Lung (tissue), 12 donors: ENCODE data around the gene TDRD3. TPM values are rescaled to one million over a fixed set of nuclear protein-coding genes. Genes with fewer than 3 reads are reported as not detected.

Experiments used
- ATAC-seq: fragments of 200-7000 bp; cut with Tn5 transposase; one replicate; pipeline ENCODE4 v1.9.1; 2020; ENCODE audit warnings: moderate number of reproducible peaks; ENCODE audit not compliant: insufficient read depth, low FRiP score
- DNase-seq, 3 donors: peaks; one replicate each; pipeline ENCODE4 v3.0.0-alpha.2; 2013 to 2017
- H3K27ac ChIP-seq, 2 donors: one replicate each; pipeline ENCODE4 v1.5.1; 2013; ENCODE audit warnings: mild to moderate bottlenecking in 2 of 2, moderate library complexity in 2 of 2, control low read depth in 1 of 2, inconsistent platforms in 1 of 2, low read depth in 1 of 2, low read length in 1 of 2
- H3K27me3 ChIP-seq, 3 donors: one replicate each; pipeline ENCODE4 v1.5.1; 2013; ENCODE audit warnings: low read length in 2 of 3; ENCODE audit not compliant: control insufficient read depth in 3 of 3, insufficient read depth in 3 of 3
- H3K36me3 ChIP-seq, 4 donors: one replicate each; pipeline ENCODE4 v1.5.1; 2013; ENCODE audit warnings: low read length in 4 of 4, mild to moderate bottlenecking in 1 of 4, moderate library complexity in 1 of 4; ENCODE audit not compliant: control insufficient read depth in 4 of 4, insufficient read depth in 4 of 4
- H3K4me1 ChIP-seq, 5 donors: one replicate each; pipeline ENCODE4 v1.5.1; 2013; ENCODE audit warnings: low read length in 5 of 5, mild to moderate bottlenecking in 2 of 5, moderate library complexity in 1 of 5; ENCODE audit not compliant: control insufficient read depth in 5 of 5, insufficient read depth in 5 of 5
- H3K4me3 ChIP-seq: one replicate; pipeline ENCODE4 v1.5.1; 2013; ENCODE audit warnings: mild to moderate bottlenecking, control low read depth, moderate library complexity
- H3K9ac ChIP-seq, 2 donors: one replicate each; pipeline ENCODE4 v1.5.1; 2013; ENCODE audit warnings: low read length in 2 of 2, control low read depth in 1 of 2; ENCODE audit not compliant: insufficient read depth in 1 of 2
- H3K9me3 ChIP-seq, 4 donors: one replicate each; pipeline ENCODE4 v1.5.1; 2013; ENCODE audit warnings: low read length in 3 of 4, mild to moderate bottlenecking in 1 of 4, moderate library complexity in 1 of 4; ENCODE audit not compliant: control insufficient read depth in 4 of 4, insufficient read depth in 3 of 4
- WGBS, 2 donors: extraction: QIAGEN DNeasy Blood & Tissue Kit; methylation state at CpG; one replicate each; pipeline ENCODE4 v1.1.7; 2013; 5-methylcytosine and 5-hydroxymethylcytosine counted together
- polyA plus RNA-seq, 2 donors: library from polyadenylated mRNA; stranded (reverse); fragments of 200-250 nt; gene quantifications; one replicate each; pipeline ENCODE4 v1.2.1, GENCODE V29; 2013
- total RNA-seq, 2 donors: library from RNA; depleted of rRNA in 1 of 2; stranded (reverse); fragments of >200 nt in 1 of 2; gene quantifications; one replicate each; pipeline ENCODE4 v1.2.1, GENCODE V29; 2014 to 2021
- TF ChIP-seq, protein P1 (sequence below): IDR thresholded peaks from 2 replicates; pipeline ENCODE4 v1.5.1; 2012; ENCODE audit warnings: mild to moderate bottlenecking; ENCODE audit errors: control extremely low read depth, extremely low read depth
- donor health status: control.
- donor health status: control.
- donor health status: Bipolar disorder and iron deficiency.
- donor health status: healthy.
- donor health status: DM: yes; HTN: yes; CAD: no.

Gene TDRD3
- total and polyA plus RNA-seq, 4 donors = 6.5 to 56.7 (median 19.4) TPM

DNA sequence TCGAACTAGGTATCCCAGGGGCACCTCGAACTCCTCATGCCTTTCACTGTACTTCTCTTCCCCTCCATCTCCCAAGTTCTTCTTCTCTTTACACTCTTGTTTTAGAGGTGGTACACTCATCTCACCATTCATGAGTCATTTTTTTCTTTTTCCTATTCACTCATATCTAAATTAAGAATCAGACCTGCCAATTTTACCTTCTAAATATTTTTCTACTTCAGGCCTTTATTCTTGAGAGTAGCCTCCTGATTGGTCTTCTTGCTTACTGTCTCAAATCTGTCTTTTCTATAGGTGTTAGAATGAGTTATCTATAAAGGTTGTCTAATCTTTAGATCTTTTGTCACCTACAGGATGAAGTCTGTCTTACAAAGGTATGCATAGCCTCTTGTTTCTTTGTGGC lies 20.7 kb downstream of the TDRD3 start:
- TF ChIP-seq, protein P1, sequence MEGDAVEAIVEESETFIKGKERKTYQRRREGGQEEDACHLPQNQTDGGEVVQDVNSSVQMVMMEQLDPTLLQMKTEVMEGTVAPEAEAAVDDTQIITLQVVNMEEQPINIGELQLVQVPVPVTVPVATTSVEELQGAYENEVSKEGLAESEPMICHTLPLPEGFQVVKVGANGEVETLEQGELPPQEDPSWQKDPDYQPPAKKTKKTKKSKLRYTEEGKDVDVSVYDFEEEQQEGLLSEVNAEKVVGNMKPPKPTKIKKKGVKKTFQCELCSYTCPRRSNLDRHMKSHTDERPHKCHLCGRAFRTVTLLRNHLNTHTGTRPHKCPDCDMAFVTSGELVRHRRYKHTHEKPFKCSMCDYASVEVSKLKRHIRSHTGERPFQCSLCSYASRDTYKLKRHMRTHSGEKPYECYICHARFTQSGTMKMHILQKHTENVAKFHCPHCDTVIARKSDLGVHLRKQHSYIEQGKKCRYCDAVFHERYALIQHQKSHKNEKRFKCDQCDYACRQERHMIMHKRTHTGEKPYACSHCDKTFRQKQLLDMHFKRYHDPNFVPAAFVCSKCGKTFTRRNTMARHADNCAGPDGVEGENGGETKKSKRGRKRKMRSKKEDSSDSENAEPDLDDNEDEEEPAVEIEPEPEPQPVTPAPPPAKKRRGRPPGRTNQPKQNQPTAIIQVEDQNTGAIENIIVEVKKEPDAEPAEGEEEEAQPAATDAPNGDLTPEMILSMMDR = no peak
- no peak overlapping the region for H3K27ac ChIP-seq
- 96 to 100% methylated on average over 2 of the region's 2 CpGs for WGBS, 2 donors
- no peaks in the 10 kb centered on the region for H3K9me3 ChIP-seq
- no peaks in the 10 kb centered on the region for H3K36me3 ChIP-seq
- no peak overlapping the region for H3K9ac ChIP-seq
- ATAC-seq = no peak
- H3K4me1 ChIP-seq = peaks cover 0 to 9% (median 0%) of the 10 kb centered on the region in 5 donors
- no peak overlapping the region for H3K4me3 ChIP-seq
- no peaks in the 10 kb centered on the region for H3K27me3 ChIP-seq
- no peak for DNase-seq

DNA sequence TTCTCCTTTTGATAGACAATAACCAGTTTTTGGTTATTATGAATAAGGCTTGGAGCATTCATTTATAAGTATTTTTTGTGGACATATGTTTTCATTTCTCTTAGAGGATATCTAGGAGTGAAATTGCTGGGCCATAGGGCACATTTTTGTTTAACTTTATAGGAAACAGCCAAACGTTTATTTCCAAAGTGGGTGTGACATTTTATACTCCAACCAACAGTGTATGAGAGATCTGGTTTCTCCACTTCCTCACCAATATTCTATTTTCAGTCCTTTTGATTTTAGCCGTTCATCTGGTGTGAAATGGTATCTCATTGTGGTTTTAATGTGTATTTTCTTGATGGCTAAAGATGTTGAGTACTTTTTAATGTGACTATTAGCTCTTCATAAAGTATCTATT lies 21.9 kb downstream of the TDRD3 start:
- no peak overlapping the region for H3K27ac ChIP-seq
- H3K27me3 ChIP-seq = no peaks in the 10 kb centered on the region
- 65 to 75% methylated on average over 2 of the region's 2 CpGs for WGBS, 2 donors
- H3K4me3 ChIP-seq = no peak overlapping the region
- H3K9ac ChIP-seq = no peak overlapping the region
- TF ChIP-seq, protein P1 = no peak
- H3K4me1 ChIP-seq = peaks cover 0 to 5% (median 0%) of the 10 kb centered on the region in 5 donors
- no peaks in the 10 kb centered on the region for H3K9me3 ChIP-seq
- no peaks in the 10 kb centered on the region for H3K36me3 ChIP-seq
- ATAC-seq (no peak), DNase-seq (no peak)

DNA sequence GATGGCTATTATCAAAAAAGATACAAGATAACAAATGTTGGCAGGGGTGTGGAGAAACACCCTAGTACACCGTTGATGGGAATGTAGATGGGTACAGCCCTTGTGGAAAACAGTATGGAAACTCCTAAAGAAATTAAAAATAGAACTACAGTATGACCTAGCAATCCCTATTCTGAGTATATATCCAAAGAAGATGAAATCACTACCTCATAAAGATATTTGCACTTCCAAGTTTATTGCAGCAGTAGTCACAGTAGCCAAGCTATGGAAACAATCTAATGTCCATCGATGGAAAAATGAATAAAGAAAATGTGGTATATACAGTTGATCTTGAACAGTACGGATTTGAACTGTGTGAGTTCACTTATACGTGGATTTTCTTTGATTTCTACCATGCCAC lies 28.3 kb downstream of the TDRD3 start:
- no peak for DNase-seq
- Histone ChIP-seq H3K36me3 (no peaks in the 10 kb centered on the region), H3K4me3 (no peak overlapping the region), H3K4me1 (peaks cover 0 to 10% (median 0%) of the 10 kb centered on the region in 5 donors), H3K9me3 (no peaks in the 10 kb centered on the region), H3K27me3 (no peaks in the 10 kb centered on the region), H3K27ac (no peak overlapping the region), H3K9ac (no peak overlapping the region)
- no peak for ATAC-seq
- TF ChIP-seq, protein P1 = no peak
- 91 to 92% methylated on average over 4 of the region's 4 CpGs for WGBS, 2 donors

DNA sequence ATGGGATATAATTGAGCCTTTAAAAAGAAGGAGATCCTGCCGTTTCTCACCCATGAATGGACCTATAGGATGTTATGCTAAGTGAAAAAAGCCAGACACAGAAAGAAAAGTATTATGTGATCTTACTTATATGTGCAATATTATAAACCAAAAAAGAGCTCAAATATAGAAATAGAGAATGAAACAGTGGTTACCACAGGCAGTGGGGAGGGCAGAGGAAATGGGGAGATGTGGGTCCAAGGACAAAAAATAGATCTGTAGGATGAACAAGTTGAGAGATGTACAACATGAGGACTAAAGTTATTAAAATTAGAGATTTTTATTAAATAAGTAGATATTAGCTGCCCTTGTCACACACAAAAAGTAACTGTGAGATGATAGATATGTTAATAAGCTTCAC lies 29.1 kb downstream of the TDRD3 start:
- no peaks in the 10 kb centered on the region for H3K27me3 ChIP-seq
- WGBS, 2 donors = 78 to 85% methylated on average over 1 of the region's 1 CpG
- TF ChIP-seq, protein P1 = no peak
- H3K4me1 ChIP-seq = peaks cover 0 to 10% (median 0%) of the 10 kb centered on the region in 5 donors
- H3K4me3 ChIP-seq = no peak overlapping the region
- no peak overlapping the region for H3K27ac ChIP-seq
- ATAC-seq = no peak
- H3K9me3 ChIP-seq = no peaks in the 10 kb centered on the region
- no peak for DNase-seq
- no peaks in the 10 kb centered on the region for H3K36me3 ChIP-seq
- H3K9ac ChIP-seq = no peak overlapping the region
